Non-pigmented ciliary epithelial cell (primary cell): ENCODE measurements around the gene PLCL2.

ENCODE experiments used
- DNase-seq: peaks from one replicate; pipeline ENCODE4 v3.0.0-alpha.2; 2010; ENCODE audit warnings: low read depth

The PLCL2 gene

DNA sequence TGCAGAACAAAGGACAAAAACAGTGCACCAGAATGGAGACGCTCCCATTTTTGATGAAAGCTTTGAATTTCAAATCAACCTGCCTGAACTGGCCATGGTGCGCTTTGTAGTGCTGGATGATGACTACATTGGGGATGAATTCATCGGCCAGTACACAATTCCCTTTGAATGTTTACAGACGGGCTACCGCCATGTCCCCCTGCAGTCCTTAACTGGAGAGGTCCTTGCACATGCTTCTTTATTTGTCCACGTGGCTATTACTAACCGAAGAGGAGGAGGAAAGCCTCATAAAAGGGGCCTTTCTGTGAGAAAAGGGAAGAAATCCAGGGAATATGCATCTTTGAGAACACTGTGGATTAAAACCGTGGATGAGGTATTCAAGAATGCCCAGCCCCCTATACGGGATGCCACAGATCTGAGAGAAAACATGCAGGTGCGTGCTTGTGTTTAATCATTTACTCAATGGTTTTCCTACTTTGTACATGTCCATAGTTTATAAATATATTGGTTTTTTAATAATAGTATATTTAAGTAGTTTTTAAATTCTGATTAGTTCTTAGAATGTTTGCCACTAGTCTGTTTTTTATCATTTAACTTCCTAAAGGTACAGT, 127.1 kb downstream of the PLCL2 start:
- no peak for DNase-seq

- DNase-seq, result no peak
Observed at GRCh38 chr3:17013050-17013449, 128.3 kb downstream of the PLCL2 start.

- no peak for DNase-seq
Observed at GRCh38 chr3:17013571-17013970, 128.8 kb downstream of the PLCL2 start.

GRCh38 chr3:17014284-17014683, 129.5 kb downstream of the PLCL2 start:
- no peak for DNase-seq

DNA sequence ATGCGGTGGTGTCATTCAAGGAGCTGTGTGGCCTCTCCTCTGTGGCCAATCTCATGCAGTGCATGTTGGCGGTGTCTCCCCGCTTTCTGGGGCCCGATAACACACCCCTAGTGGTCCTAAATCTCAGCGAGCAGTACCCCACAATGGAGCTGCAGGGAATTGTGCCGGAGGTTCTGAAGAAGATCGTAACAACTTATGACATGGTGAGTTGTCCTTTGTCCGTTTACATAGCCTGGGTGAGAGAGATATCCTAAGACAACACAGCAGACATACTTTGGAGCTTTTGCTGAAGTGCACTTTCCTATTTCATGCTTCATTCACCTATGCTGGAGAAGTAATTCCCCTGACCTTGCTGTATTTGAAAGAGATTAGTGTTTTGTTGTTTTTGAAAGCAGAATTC, 130.0 kb downstream of the PLCL2 start:
- no peak for DNase-seq

- DNase-seq, result no peak
Observed at GRCh38 chr3:17021614-17022013, 136.9 kb downstream of the PLCL2 start.

GRCh38 chr3:17023006-17023664, 138.4 kb downstream of the PLCL2 start:
- no peak for DNase-seq

GRCh38 chr3:17025594-17026139, 140.9 kb downstream of the PLCL2 start:
- DNase-seq, result no peak

DNA sequence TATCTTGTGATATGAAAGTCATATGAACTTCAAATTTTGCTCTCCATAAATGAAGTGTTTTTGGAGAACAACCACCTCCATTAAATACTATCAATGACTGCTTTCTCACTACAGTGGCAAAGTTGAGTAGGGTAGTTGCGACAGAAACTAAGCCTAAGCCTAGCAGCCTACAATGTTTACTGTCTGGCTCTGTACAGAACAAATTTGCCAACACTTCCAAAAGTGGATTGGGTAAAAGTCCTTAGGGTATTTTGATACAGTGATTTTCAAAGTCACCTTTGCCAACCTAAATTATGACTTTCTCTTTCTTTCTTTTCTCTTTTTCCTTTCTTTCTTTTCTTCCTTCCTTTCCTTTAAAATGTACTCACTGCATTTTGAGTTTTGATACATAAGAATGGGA, 142.6 kb downstream of the PLCL2 start:
- DNase-seq, result no peak

GRCh38 chr3:17028363-17028762, 143.6 kb downstream of the PLCL2 start:
- no peak for DNase-seq

GRCh38 chr3:17030438-17030837, 145.7 kb downstream of the PLCL2 start:
- DNase-seq, result no peak

DNA sequence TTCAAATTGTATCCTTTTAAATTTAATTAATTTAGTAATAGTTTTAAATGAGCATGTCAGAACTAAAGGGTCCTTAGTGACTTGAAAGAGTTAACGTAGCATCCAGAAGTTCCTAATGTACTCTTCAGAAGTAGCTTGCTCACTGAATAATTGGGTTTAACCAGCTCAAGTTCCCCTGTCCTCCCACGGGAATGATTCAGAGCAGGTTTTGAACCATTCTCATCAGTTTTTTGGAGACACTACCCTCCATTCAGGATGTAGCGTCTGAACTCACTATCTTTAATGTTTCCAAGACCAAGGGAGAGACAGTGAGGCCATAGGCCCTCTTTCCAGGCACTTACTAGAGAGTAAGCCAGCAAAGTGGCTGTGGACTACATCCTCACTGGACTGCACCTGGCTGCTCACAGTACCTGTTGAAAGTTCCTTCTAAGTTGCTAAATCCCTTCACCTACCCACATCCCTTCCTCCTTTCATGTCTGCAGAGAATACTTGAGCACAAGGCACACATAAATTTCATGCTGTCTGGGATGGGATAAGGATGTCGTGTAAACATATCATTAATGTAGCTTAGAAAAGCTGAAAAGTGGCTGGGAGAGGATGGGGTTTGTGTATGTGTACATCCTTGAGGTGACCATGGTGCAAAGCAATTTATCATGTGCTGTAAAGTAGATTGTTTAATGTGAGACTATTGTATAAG, 146.3 kb downstream of the PLCL2 start:
- no peak for DNase-seq

DNA sequence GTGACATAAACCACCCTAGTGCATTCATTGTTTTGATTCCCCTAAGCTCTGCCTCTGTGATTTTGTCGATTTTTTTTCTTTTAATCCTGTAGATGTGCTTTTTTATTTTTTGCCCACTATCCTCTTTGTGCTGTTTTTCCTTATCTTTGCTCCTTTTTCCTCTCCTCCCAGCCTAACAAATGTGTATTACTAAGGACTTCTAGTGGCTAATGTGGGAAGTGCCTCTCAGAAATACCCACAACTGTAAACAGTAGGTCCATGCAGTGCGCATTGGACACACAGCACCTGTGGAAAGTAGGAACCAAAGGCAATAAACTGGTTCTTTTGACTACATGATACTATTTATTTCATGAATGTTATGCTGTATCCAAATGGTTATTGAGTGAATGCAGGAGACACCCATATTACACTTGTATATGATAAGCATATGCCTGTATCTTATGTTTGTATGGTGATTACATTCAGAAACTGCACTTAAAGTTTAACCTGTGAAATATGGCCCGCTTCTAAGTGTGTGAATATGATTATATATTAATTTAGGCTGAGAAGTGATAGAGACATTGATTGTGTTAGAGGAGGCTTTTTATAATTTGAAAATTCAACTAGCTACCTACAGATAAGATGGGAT, 147.8 kb downstream of the PLCL2 start:
- DNase-seq, result no peak

GRCh38 chr3:17033516-17034168, 148.9 kb downstream of the PLCL2 start:
- no peak for DNase-seq

- no peak for DNase-seq
Observed at GRCh38 chr3:17035033-17035432, 150.3 kb downstream of the PLCL2 start.

GRCh38 chr3:17035966-17036365, 151.2 kb downstream of the PLCL2 start:
- no peak for DNase-seq

DNA sequence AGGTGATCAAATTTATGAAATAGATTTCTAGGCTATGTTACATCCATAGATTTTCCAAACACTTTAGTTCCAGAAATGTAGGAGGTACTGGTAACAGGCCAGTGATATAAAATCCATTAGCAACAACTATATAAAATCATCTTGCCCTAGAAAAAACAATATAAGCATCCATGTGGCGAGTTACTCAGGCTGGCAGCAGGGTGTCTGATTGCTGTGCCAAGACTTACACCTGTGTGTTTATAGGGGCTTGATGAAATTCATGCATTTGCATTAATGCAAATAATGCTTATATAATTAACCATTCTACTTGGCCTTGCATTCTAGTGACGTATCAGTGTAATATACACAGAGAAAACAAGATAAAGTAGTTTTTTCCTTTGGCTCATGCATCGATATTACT, 153.4 kb downstream of the PLCL2 start:
- no peak for DNase-seq

GRCh38 chr3:17038900-17039553, 154.3 kb downstream of the PLCL2 start:
- no peak for DNase-seq

- peak; percentile 93 for DNase-seq
Observed at GRCh38 chr3:17039594-17039993, 154.8 kb downstream of the PLCL2 start.

- no peak for DNase-seq
Observed at GRCh38 chr3:17040322-17040989, 155.7 kb downstream of the PLCL2 start.

- no peak for DNase-seq
Observed at GRCh38 chr3:17040990-17041377, 156.2 kb downstream of the PLCL2 start.
